ENCODE data around the gene MYBL2.

- TF ChIP-seq CTCF (IDR thresholded peaks at IDR 0.05; ENCODE audit: extremely low read depth in 1 of 2, insufficient read depth in 1 of 2, low read depth in 1 of 2, low read length in 2 of 2) (no peak), EZH2 (IDR thresholded peaks at IDR 0.05; ENCODE audit: borderline replicate concordance, low read depth, low read length, severe bottlenecking) (no peak), JUN (IDR thresholded peaks at IDR 0.05; ENCODE audit: borderline replicate concordance, insufficient read depth, insufficient read length, low read depth) (no peak), POLR2A (IDR thresholded peaks at IDR 0.05; ENCODE audit: low read depth, low read length) (no peak)
Measured at GRCh38 chr20:43723735-43724134, 56.8 kb downstream of the MYBL2 start.
